Measurements from ENCODE around the gene ISG20.

ISG20 gene

DNA sequence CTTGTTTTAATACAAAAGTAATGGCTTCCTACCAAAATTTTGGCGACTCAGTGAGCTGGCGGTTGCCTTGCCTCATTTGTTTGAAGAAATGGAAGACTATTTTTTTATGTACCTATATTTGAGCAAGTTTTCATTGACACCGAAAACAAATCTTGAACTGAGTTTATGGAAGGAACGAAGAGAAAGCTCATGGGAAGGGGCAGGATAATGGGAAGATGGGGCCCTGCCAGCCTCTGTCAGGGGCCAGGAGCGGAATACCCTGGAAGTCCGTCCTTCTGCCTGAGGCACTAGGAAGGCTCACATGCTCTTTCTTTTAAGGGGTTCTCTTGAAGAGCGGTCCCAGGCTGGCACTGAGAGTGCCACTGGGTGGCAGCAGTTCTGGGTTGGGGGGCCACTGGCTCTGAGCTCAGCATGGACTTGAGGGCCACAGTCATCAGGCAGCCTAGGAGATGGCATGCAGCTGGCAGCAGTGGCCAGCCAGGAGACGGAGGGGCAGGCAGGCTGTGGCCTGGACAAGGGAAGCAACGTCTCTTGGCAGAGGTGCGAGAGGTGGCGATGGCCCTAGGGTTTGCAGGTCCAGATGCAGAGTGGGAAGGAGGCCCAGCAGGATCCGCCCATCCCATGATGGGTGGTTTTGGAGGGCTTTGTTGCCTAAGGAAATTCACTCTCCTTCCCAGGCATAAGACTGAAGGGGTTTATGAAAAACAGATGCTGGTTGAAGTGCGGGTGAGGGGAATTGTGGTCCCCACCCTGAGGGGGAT lies 41.6 kb downstream of the ISG20 start:
- Histone ChIP-seq H3K9me2 (replicated peaks; ENCODE audit: control insufficient read depth, low read length) (no peaks in the 10 kb centered on the region), H4K20me1 (ENCODE audit: control insufficient read depth, insufficient read depth, low read depth, low read length) (no peaks in the 10 kb centered on the region), H3K36me3 (ENCODE audit: control insufficient read depth, low read length) (no peaks in the 10 kb centered on the region), H3K4me3 (ENCODE audit: low read length) (no peak overlapping the region), H3K27ac (ENCODE audit: low read depth, low read length) (no peak overlapping the region), H3K4me1 (ENCODE audit: control insufficient read depth, low read length) (peaks cover 18% of the 10 kb centered on the region), H3K4me2 (ENCODE audit: low read length) (no peak overlapping the region), H3K79me2 (ENCODE audit: control insufficient read depth, low read length) (no peaks in the 10 kb centered on the region), H3F3A (ENCODE audit: control insufficient read depth, insufficient read depth) (no peaks in the 10 kb centered on the region), H3K9me3 (ENCODE audit: control insufficient read depth, insufficient read depth, low read length) (no peaks in the 10 kb centered on the region), H3K27me3 (ENCODE audit: control insufficient read depth, low read length) (0 out of 2 replicates have a peak, but pooled peaks cover 2% of the 10 kb centered on the region)
- TF ChIP-seq EZH2phosphoT487 (IDR thresholded peaks at IDR 0.05; ENCODE audit: borderline replicate concordance, low read length) = no peak
- TF ChIP-seq, protein P1, sequence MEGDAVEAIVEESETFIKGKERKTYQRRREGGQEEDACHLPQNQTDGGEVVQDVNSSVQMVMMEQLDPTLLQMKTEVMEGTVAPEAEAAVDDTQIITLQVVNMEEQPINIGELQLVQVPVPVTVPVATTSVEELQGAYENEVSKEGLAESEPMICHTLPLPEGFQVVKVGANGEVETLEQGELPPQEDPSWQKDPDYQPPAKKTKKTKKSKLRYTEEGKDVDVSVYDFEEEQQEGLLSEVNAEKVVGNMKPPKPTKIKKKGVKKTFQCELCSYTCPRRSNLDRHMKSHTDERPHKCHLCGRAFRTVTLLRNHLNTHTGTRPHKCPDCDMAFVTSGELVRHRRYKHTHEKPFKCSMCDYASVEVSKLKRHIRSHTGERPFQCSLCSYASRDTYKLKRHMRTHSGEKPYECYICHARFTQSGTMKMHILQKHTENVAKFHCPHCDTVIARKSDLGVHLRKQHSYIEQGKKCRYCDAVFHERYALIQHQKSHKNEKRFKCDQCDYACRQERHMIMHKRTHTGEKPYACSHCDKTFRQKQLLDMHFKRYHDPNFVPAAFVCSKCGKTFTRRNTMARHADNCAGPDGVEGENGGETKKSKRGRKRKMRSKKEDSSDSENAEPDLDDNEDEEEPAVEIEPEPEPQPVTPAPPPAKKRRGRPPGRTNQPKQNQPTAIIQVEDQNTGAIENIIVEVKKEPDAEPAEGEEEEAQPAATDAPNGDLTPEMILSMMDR (IDR thresholded peaks at IDR 0.05; ENCODE audit: low read depth, low read length, poor library complexity, severe bottlenecking) = peak; percentile 27

DNA sequence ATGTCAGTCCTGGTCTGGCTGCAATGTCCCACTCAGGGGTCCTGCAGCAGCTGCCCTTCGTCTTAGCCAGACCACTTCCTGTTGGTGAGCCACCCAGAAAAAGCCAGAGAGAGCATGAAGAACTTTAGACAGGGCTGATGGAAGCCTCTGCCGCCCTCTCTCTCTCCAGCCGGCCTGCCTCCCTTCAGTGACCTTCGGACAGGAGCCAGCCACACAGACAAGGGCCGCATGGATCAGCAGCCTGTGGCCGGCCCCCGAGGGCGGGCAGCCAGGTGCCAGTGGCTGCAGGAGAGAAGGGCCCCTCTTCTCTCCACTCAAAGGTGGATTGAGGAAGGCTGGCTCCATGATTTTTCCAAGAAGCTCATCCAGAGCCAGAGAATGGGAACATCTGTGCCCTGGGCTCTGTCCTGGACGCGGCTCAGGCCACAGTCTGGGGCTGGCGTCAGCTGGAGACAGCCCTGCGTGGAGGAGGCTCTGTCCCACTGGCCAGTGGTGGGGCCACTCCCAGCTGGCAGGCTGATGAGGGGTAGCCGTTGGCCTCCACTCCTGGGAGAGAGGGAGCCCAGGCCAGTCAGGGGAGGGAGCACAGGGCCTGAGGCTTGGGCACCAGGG lies 42.9 kb downstream of the ISG20 start:
- Histone ChIP-seq H3F3A (ENCODE audit: control insufficient read depth, insufficient read depth) (no peaks in the 10 kb centered on the region), H3K79me2 (ENCODE audit: control insufficient read depth, low read length) (no peaks in the 10 kb centered on the region), H3K27me3 (ENCODE audit: control insufficient read depth, low read length) (no peaks in the 10 kb centered on the region), H4K20me1 (ENCODE audit: control insufficient read depth, insufficient read depth, low read depth, low read length) (no peaks in the 10 kb centered on the region), H3K36me3 (ENCODE audit: control insufficient read depth, low read length) (no peaks in the 10 kb centered on the region), H3K9me2 (replicated peaks; ENCODE audit: control insufficient read depth, low read length) (no peaks in the 10 kb centered on the region), H3K27ac (ENCODE audit: low read depth, low read length) (no peak overlapping the region), H3K9me3 (ENCODE audit: control insufficient read depth, insufficient read depth, low read length) (no peaks in the 10 kb centered on the region), H3K4me1 (ENCODE audit: control insufficient read depth, low read length) (peaks cover 18% of the 10 kb centered on the region), H3K4me2 (ENCODE audit: low read length) (no peak overlapping the region), H3K4me3 (ENCODE audit: low read length) (no peak overlapping the region)
- TF ChIP-seq, protein P1 (IDR thresholded peaks at IDR 0.05; ENCODE audit: low read depth, low read length, poor library complexity, severe bottlenecking) = no peak
- no peak for TF ChIP-seq EZH2phosphoT487 (IDR thresholded peaks at IDR 0.05; ENCODE audit: borderline replicate concordance, low read length)

DNA sequence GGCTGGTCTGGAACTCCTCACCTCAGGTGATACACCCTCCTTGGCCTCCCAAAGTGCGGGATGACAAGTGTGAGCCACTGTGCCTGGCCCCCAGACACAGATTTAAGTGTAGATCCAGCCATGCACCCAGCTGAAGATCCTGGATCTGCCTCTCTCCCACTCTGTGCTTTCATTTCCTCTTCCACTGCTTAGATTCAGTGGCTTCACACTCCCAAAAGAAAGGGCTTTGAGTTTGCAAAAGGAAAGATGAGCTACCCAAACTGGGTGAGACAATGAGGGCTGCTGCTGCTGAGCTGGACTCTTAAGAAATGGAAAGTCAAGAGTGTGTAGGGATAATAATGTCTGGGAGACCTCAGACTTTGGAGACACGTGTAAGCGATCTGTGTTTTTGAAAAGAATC lies 45.5 kb downstream of the ISG20 start:
- Histone ChIP-seq H3K27me3 (ENCODE audit: control insufficient read depth, low read length) (peaks cover 5% of the 10 kb centered on the region; the same call in 1 of the 2 replicates), H3K9me2 (replicated peaks; ENCODE audit: control insufficient read depth, low read length) (no peaks in the 10 kb centered on the region), H3K9me3 (ENCODE audit: control insufficient read depth, insufficient read depth, low read length) (no peaks in the 10 kb centered on the region), H3K4me2 (ENCODE audit: low read length) (no peak overlapping the region), H3K4me1 (ENCODE audit: control insufficient read depth, low read length) (peaks cover 18% of the 10 kb centered on the region), H3K36me3 (ENCODE audit: control insufficient read depth, low read length) (no peaks in the 10 kb centered on the region), H3K4me3 (ENCODE audit: low read length) (no peak overlapping the region), H3K27ac (ENCODE audit: low read depth, low read length) (no peak overlapping the region), H4K20me1 (ENCODE audit: control insufficient read depth, insufficient read depth, low read depth, low read length) (no peaks in the 10 kb centered on the region), H3K79me2 (ENCODE audit: control insufficient read depth, low read length) (no peaks in the 10 kb centered on the region), H3F3A (ENCODE audit: control insufficient read depth, insufficient read depth) (no peaks in the 10 kb centered on the region)
- TF ChIP-seq, protein P1 (IDR thresholded peaks at IDR 0.05; ENCODE audit: low read depth, low read length, poor library complexity, severe bottlenecking) = no peak
- no peak for TF ChIP-seq EZH2phosphoT487 (IDR thresholded peaks at IDR 0.05; ENCODE audit: borderline replicate concordance, low read length)
